Measurements from ENCODE around the gene PIEZO2.

DNA sequence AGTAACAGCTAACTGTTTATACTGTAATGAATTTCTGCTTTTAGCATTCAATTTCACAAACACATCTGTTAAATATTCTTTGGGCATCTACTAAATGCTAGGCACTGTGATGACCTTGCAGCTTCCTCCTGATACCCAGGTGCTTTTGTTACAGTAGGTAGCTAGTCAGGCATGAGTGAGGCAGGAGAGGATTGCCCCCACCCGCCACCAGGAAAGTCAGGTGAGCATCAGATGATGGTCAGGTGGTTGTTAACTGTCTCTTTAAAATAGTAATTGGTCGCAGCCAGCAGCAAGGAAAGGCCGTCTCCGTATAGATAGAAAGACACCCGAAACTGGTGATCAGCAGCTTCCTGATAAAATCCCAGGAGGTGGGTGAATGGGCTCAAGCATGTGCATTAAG, 255.6 kb downstream of the PIEZO2 start:
- no peak for TF ChIP-seq ZFX (IDR thresholded peaks at IDR 0.05)
- TF ChIP-seq, protein P1, sequence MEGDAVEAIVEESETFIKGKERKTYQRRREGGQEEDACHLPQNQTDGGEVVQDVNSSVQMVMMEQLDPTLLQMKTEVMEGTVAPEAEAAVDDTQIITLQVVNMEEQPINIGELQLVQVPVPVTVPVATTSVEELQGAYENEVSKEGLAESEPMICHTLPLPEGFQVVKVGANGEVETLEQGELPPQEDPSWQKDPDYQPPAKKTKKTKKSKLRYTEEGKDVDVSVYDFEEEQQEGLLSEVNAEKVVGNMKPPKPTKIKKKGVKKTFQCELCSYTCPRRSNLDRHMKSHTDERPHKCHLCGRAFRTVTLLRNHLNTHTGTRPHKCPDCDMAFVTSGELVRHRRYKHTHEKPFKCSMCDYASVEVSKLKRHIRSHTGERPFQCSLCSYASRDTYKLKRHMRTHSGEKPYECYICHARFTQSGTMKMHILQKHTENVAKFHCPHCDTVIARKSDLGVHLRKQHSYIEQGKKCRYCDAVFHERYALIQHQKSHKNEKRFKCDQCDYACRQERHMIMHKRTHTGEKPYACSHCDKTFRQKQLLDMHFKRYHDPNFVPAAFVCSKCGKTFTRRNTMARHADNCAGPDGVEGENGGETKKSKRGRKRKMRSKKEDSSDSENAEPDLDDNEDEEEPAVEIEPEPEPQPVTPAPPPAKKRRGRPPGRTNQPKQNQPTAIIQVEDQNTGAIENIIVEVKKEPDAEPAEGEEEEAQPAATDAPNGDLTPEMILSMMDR (conservative IDR thresholded peaks at IDR 0.05): no peak

Measured in C4-2B (cell line).